Heart right ventricle (tissue), 16 donors: ENCODE data around the gene LORICRIN. TPM values are rescaled to one million over a fixed set of nuclear protein-coding genes. Genes with fewer than 3 reads are reported as not detected.

ENCODE experiments used
- ATAC-seq, 8 donors: fragments of 200-7000 bp; cut with Tn5 transposase; one replicate each; pipeline ENCODE4 v1.9.1; 2020; ENCODE audit warnings: mild to moderate bottlenecking in 8 of 8, moderate library complexity in 8 of 8, moderate number of reproducible peaks in 1 of 8
- DNase-seq, 2 donors: peaks; one replicate each; pipeline ENCODE4 v3.0.0-alpha.2; 2020
- H3K27ac ChIP-seq, 10 donors: fragments of 200-600 bp; sonication (generic) in 2 of 10; one replicate each; pipeline versions ENCODE4 v1.5.0 to v1.8.0; 2020 to 2022; ENCODE audit warnings: mild to moderate bottlenecking in 3 of 10
- H3K27me3 ChIP-seq, 7 donors: fragments of 200-600 bp; one replicate each; pipeline ENCODE4 v1.8.0; 2021 to 2022; ENCODE audit warnings: mild to moderate bottlenecking in 2 of 7
- H3K36me3 ChIP-seq, 9 donors: fragments of 200-600 bp; sonication (generic) in 1 of 9; one replicate each; pipeline versions ENCODE4 v1.5.0 to v1.8.0; 2020 to 2022; ENCODE audit warnings: mild to moderate bottlenecking in 2 of 9
- H3K4me1 ChIP-seq, 9 donors: fragments of 200-600 bp; sonication (generic) in 1 of 9; one replicate each; pipeline versions ENCODE4 v1.5.0 to v1.8.0; 2020 to 2022; ENCODE audit warnings: mild to moderate bottlenecking in 4 of 9
- H3K4me3 ChIP-seq, 10 donors: fragments of 200-600 bp; sonication (generic) in 2 of 10; one replicate each; pipeline versions ENCODE4 v1.5.0 to v1.8.0; 2020 to 2022; ENCODE audit warnings: mild to moderate bottlenecking in 7 of 10, moderate library complexity in 2 of 10
- H3K9me3 ChIP-seq, 11 donors: fragments of 200-600 bp in 10 of 11; sonication (generic) in 2 of 11; one replicate each; pipeline versions ENCODE4 v1.5.0 to v1.8.0; 2013 to 2022; ENCODE audit warnings: mild to moderate bottlenecking in 2 of 11, control low read depth in 1 of 11, moderate library complexity in 1 of 11
- CTCF ChIP-seq, 9 donors: fragments of 200-600 bp; sonication (generic) in 2 of 9; IDR thresholded peaks; one replicate each; pipeline versions ENCODE4 v1.5.0 to v1.8.0; 2021 to 2022; ENCODE audit warnings: antibody characterized with exemption in 9 of 9, mild to moderate bottlenecking in 5 of 9, moderate library complexity in 1 of 9
- WGBS, 2 donors: extraction: QIAGEN DNeasy Blood & Tissue Kit; methylation state at CpG; one replicate each; pipeline ENCODE4 v1.1.7; 2013; ENCODE audit warnings: inconsistent platforms in 1 of 2; 5-methylcytosine and 5-hydroxymethylcytosine counted together
- intact Hi-C, 10 donors: fragments of 100-400 bp; cut with DNase I; formaldehyde crosslinking; loops; one replicate each; pipeline versions ENCODE4 v1.11.1 to v1.14.2; 2022
- polyA plus RNA-seq, 2 donors: library from polyadenylated mRNA; stranded (reverse); fragments of 200-250 nt; gene quantifications; one replicate each; pipeline ENCODE4 v1.2.3, GENCODE V29; 2013
- total RNA-seq, 10 donors: library from RNA; stranded (reverse); fragmentation: NEBNext Ultra II Directional in 3 of 10; extraction: Animal tissue kit (Norgen Biotek cat#: 25700) in 3 of 10; gene quantifications; one replicate each; pipeline versions ENCODE4 v1.2.1 to v1.2.4, GENCODE V29; 2021 to 2023
- donor health status: Arrhythmogenic right ventricular cardiomyopathy.
- donor health status: ischemic (EF 13 %, LVEDD 7.1; RV severe dilation, severe dysfunction).
- donor health status: healthy with polysubstance abuse.
- donor health status: DM: no; HTN: yes; CAD: no.
- donor health status: DM: no; HTN: no; CAD: no.
- donor health status: ischemic (EF 25% LVEDD 6.9; RV normal size, moderate dysfunction).
- donor health status: ischemic (EF 25% LVEDD 5.7; RV mildly dilated, moderate dysfunction).
- donor health status: healthy.
- donor health status: DM: yes; HTN: yes; CAD: no.
- donor health status: Ischemic cardiomyopathy.
- donor health status: ischemic (EF 35%, LVEDD 5.7; RV mildly dilated, moderate dysfunction).
- donor health status: nonischemic (EF 11% LVEDD 7.7; RV severe dilation, severe dysfunction).
- donor health status: DM: yes; HTN: yes; CAD: no.
- donor health status: PGD.
- donor health status: ischemic (EF 29% LVEDD 5.4; RV normal size, mild dysfunction).
- donor health status: nonischemic (EF 23%, LVEDD 6.1; RV moderate dilation, normal function).

LORICRIN gene
- total and polyA plus RNA-seq, 12 donors, result not detected

- intact Hi-C loops, result no loop called here
- DNase-seq (no peak), ATAC-seq (no peak)
- no peak overlapping the region for H3K4me3 ChIP-seq
- H3K4me1 ChIP-seq, result no peaks in the 10 kb centered on the region
- H3K27me3 ChIP-seq, result peaks cover 0 to 48% (median 19%) of the 10 kb centered on the region in 7 donors
- no peak overlapping the region for H3K27ac ChIP-seq
- no peak for TF ChIP-seq CTCF (IDR thresholded peaks at IDR 0.05)
- 83 to 96% methylated on average over 1 of the region's 1 CpG for WGBS, 2 donors
- no peaks in the 10 kb centered on the region for H3K36me3 ChIP-seq
- H3K9me3 ChIP-seq, result no peaks in the 10 kb centered on the region
Measured at GRCh38 chr1:153246018-153246417, 13.5 kb upstream of the LORICRIN start.

DNA sequence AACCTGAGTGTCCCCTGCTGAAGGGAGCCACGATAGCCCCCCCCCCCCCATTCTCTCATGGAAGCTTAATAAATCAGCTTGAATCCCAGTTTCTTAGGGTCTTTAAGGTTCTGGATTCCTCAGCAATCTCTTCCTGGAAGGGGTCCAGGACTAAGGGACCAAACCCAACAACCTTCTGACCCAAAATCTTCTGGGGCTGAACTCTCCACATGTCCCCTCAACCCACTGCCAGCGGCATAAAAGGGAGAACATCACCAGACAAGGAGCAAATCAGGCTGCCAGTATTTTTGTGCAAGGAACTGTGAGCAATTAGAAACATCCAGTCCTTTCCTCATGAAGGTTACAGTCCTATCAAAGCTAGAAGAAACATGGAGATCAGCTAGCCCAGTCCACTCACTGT, 12.7 kb upstream of the LORICRIN start:
- H3K4me1 ChIP-seq, result no peaks in the 10 kb centered on the region
- no peak for TF ChIP-seq CTCF (IDR thresholded peaks at IDR 0.05)
- H3K4me3 ChIP-seq, result no peak overlapping the region
- H3K36me3 ChIP-seq, result no peaks in the 10 kb centered on the region
- H3K27me3 ChIP-seq, result peaks cover 0 to 51% (median 20%) of the 10 kb centered on the region in 7 donors
- no peaks in the 10 kb centered on the region for H3K9me3 ChIP-seq
- no peak for ATAC-seq
- H3K27ac ChIP-seq, result no peak overlapping the region
- intact Hi-C loops, result no loop called here
- 73 to 84% methylated on average over 2 of the region's 2 CpGs for WGBS, 2 donors
- DNase-seq, result no peak

GRCh38 chr1:153248176-153248879, 11.2 kb upstream of the LORICRIN start:
- DNase-seq (no peak), ATAC-seq (no peak)
- 61 to 62% methylated on average over 5 of the region's 5 CpGs for WGBS, 2 donors
- Histone ChIP-seq H3K27ac (no peak overlapping the region), H3K9me3 (no peaks in the 10 kb centered on the region), H3K27me3 (peaks cover 0 to 48% (median 20%) of the 10 kb centered on the region in 7 donors), H3K36me3 (no peaks in the 10 kb centered on the region), H3K4me1 (no peaks in the 10 kb centered on the region), H3K4me3 (no peak overlapping the region)
- TF ChIP-seq CTCF (IDR thresholded peaks at IDR 0.05), result no peak
- intact Hi-C loops, result no loop called here

DNA sequence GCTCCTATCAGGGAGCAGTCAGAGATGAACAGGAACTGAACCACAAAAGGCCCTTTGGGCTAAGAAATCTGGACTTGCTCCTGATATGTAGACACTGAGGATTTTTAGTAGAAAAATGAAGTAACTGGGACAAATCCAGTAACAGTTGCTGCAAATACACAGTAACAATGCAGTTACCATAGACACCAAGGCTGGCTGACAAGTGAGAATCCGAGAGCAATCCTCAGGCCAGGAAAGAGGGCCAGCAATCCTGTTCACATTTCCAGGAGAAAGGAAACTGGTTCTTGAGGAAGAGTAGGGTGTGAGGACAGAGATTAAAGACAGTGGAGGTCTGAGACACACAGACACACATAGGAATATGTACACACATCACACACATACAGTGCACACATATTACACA, 9.3 kb upstream of the LORICRIN start:
- no peak for TF ChIP-seq CTCF (IDR thresholded peaks at IDR 0.05)
- Histone ChIP-seq H3K27ac (no peak overlapping the region), H3K4me1 (no peaks in the 10 kb centered on the region), H3K9me3 (no peaks in the 10 kb centered on the region), H3K36me3 (no peaks in the 10 kb centered on the region), H3K27me3 (peaks cover 0 to 53% (median 19%) of the 10 kb centered on the region in 7 donors), H3K4me3 (no peak overlapping the region)
- DNase-seq, result no peak
- 39 to 50% methylated on average over 1 of the region's 1 CpG for WGBS, 2 donors
- intact Hi-C loops, result no loop called here
- no peak for ATAC-seq
